A673 (cell line): ENCODE results near the gene GMDS. TPM values are rescaled to one million over a fixed set of nuclear protein-coding genes. Genes with fewer than 3 reads are reported as not detected.

Source experiments
- BruUV-seq: library from RNA; stranded (reverse); fragments of 400-500 nt; replicated peaks from 2 replicates; lab custom pipeline; 2021; lab: Mats Ljungman, UMichigan
- CTCF ChIA-PET: fragments of 300-600 bp; sonication (Branson Sonifier 250); formaldehyde crosslinking; loops from one replicate; lab custom pipeline; 2022; ENCODE audit warnings: antibody characterized with exemption; lab: Charles Lee
- POLR2A ChIA-PET: fragments of 300-600 bp; sonication (Branson Sonifier 250); formaldehyde crosslinking; loops from one replicate; lab custom pipeline; 2022; ENCODE audit warnings: antibody characterized with exemption; ENCODE audit not compliant: low non-redundant PET; lab: Charles Lee
- DNase-seq: peaks from one replicate; pipeline ENCODE4 v3.0.0-alpha.2; 2015; ENCODE audit warnings: low spot score
- H3K27ac ChIP-seq: fragments of 200-600 bp; sonication (generic); 2 replicates; pipeline ENCODE4 v1.5.1; 2016; ENCODE audit warnings: mixed run types, low read depth, mild to moderate bottlenecking, mixed read lengths, antibody characterized with exemption, low read length; ENCODE audit not compliant: poor library complexity, severe bottlenecking
- H3K27me3 ChIP-seq: fragments of 200-600 bp; sonication (generic); replicated peaks from 2 replicates; pipeline ENCODE4 v1.6.1; 2017; ENCODE audit warnings: mixed run types, low read depth, mild to moderate bottlenecking, mixed read lengths, antibody characterized with exemption, low read length; ENCODE audit not compliant: insufficient read depth, poor library complexity
- H3K36me3 ChIP-seq: fragments of 200-600 bp; sonication (generic); 2 replicates; pipeline ENCODE4 v1.6.1; 2016; ENCODE audit warnings: mixed run types, mild to moderate bottlenecking, mixed read lengths, antibody characterized with exemption, low read length; ENCODE audit not compliant: insufficient read depth, poor library complexity, severe bottlenecking
- H3K4me1 ChIP-seq: fragments of 200-600 bp; sonication (generic); 2 replicates; pipeline ENCODE4 v1.6.1; 2017; ENCODE audit warnings: mixed run types, mild to moderate bottlenecking, mixed read lengths, antibody characterized with exemption, low read length; ENCODE audit not compliant: insufficient read depth, poor library complexity, severe bottlenecking
- H3K4me3 ChIP-seq: fragments of 200-600 bp; sonication (generic); 2 replicates; pipeline ENCODE4 v1.5.1; 2016; ENCODE audit warnings: low read depth, mixed run types, mild to moderate bottlenecking, mixed read lengths, low read length; ENCODE audit not compliant: poor library complexity, severe bottlenecking
- H3K9me3 ChIP-seq: fragments of 200-600 bp; sonication (generic); 2 replicates; pipeline ENCODE4 v1.6.1; 2016; ENCODE audit warnings: mixed run types, low read depth, mild to moderate bottlenecking, mixed read lengths, antibody characterized with exemption, low read length; ENCODE audit not compliant: poor library complexity, severe bottlenecking
- CTCF ChIP-seq: fragments of 300-800, 200-600 bp; sonication (generic); conservative IDR thresholded peaks from 2 replicates; pipeline ENCODE4 v1.5.1; 2017; ENCODE audit warnings: low read depth, mild to moderate bottlenecking, antibody characterized with exemption, low read length, moderate library complexity, mixed read lengths
- EZH2 ChIP-seq: fragments of 200-600 bp; sonication (generic); IDR thresholded peaks from 2 replicates; pipeline ENCODE4 v1.6.1; 2017; ENCODE audit warnings: borderline replicate concordance, low read depth, mild to moderate bottlenecking, mixed read lengths, antibody characterized with exemption, low read length; ENCODE audit not compliant: poor library complexity, severe bottlenecking
- intact Hi-C: fragments of 100-400 bp; cut with micrococcal nuclease; formaldehyde crosslinking; loops from one replicate; pipeline ENCODE4 v1.10.0; 2022; ENCODE audit not compliant: unreplicated experiment
- total RNA-seq: library from RNA; stranded (reverse); gene quantifications from 2 replicates; pipeline ENCODE4 v1.2.3, GENCODE V29; 2021

The GMDS gene
- total RNA-seq, 1 experiment from 2014 or later: 15.2 TPM

- H3K4me3 ChIP-seq: no peak overlapping the region
- no peaks in the 10 kb centered on the region for H3K27me3 ChIP-seq
- H3K36me3 ChIP-seq: no peaks in the 10 kb centered on the region
- CTCF ChIA-PET: no interaction called here
- POLR2A ChIA-PET: no interaction called here
- no peak for DNase-seq
- H3K9me3 ChIP-seq: no peaks in the 10 kb centered on the region
- TF ChIP-seq CTCF: no peak
- no peak for TF ChIP-seq EZH2
- H3K4me1 ChIP-seq: no peaks in the 10 kb centered on the region
- no TSS peak for BruUV-seq
- intact Hi-C loops: no loop called here
- no peak overlapping the region for H3K27ac ChIP-seq
These were observed 57.6 kb downstream of the GMDS start for GRCh38 chr6:2187826-2188225.

GRCh38 chr6:2186516-2186915 lies 58.9 kb downstream of the GMDS start:
- BruUV-seq: no TSS peak
- POLR2A ChIA-PET: no interaction called here
- H3K27me3 ChIP-seq: no peaks in the 10 kb centered on the region
- TF ChIP-seq CTCF (no peak), EZH2 (no peak)
- CTCF ChIA-PET: no interaction called here
- H3K4me3 ChIP-seq: no peak overlapping the region
- no peaks in the 10 kb centered on the region for H3K4me1 ChIP-seq
- H3K9me3 ChIP-seq: no peaks in the 10 kb centered on the region
- no peak overlapping the region for H3K27ac ChIP-seq
- intact Hi-C loops: no loop called here
- DNase-seq: no peak
- H3K36me3 ChIP-seq: no peaks in the 10 kb centered on the region

- TF ChIP-seq EZH2: no peak
- no peak for TF ChIP-seq CTCF
- intact Hi-C loops: no loop called here
- no peak for DNase-seq
- BruUV-seq: no TSS peak
- H3K4me1 ChIP-seq: no peaks in the 10 kb centered on the region
- ChIA-PET POLR2A (no interaction called here), CTCF (no interaction called here)
- no peaks in the 10 kb centered on the region for H3K27me3 ChIP-seq
- H3K4me3 ChIP-seq: no peak overlapping the region
- no peaks in the 10 kb centered on the region for H3K36me3 ChIP-seq
- H3K27ac ChIP-seq: no peak overlapping the region
- H3K9me3 ChIP-seq: no peaks in the 10 kb centered on the region
These were observed 59.9 kb downstream of the GMDS start for GRCh38 chr6:2185466-2185865.
